Activated naive CD4-positive, alpha-beta T cell treated with anti-CD3 and anti-CD28 coated beads, Interleukin-2, amount 50 U/mL, for 16 hours (primary cell): ENCODE results near the gene ZACN.
"Not testable (repeated sequence)": the region's sequence is repeated elsewhere in the genome, so short reads cannot be mapped to it uniquely, and the experiment has no call there.

ENCODE experiments used
- DNase-seq: peaks from one replicate; pipeline ENCODE4 v3.0.0-alpha.2; 2020

The ZACN gene

GRCh38 chr17:76078860-76079534 is at the start of gene ZACN:
Gene ZACN (plus strand): TSS chr17:76079182. CDS start chr17:76079265, 83 bp downstream.
- no peak for DNase-seq

GRCh38 chr17:76032073-76032779 is 46.8 kb upstream of the ZACN start:
- DNase-seq: no peak

- DNase-seq: no peak
Measured at GRCh38 chr17:76032780-76033108, 46.2 kb upstream of the ZACN start.

- DNase-seq: no peak
Measured at GRCh38 chr17:76033139-76033538, 45.8 kb upstream of the ZACN start.

- DNase-seq: no peak
Measured at GRCh38 chr17:76034428-76035350, 44.3 kb upstream of the ZACN start.

GRCh38 chr17:76036497-76037261 is 42.3 kb upstream of the ZACN start:
- no peak for DNase-seq

GRCh38 chr17:76038050-76038449 is 40.9 kb upstream of the ZACN start:
- DNase-seq: no peak

- DNase-seq: no peak
Measured at GRCh38 chr17:76039121-76039520, 39.9 kb upstream of the ZACN start.

GRCh38 chr17:76040376-76040775 is 38.6 kb upstream of the ZACN start:
- no peak for DNase-seq

GRCh38 chr17:76042868-76043267 is 36.1 kb upstream of the ZACN start:
- not testable (repeated sequence) for DNase-seq

- not testable (repeated sequence) for DNase-seq
Measured at GRCh38 chr17:76044475-76045007, 34.4 kb upstream of the ZACN start.

GRCh38 chr17:76046064-76046463 is 32.9 kb upstream of the ZACN start:
- no peak for DNase-seq

GRCh38 chr17:76048025-76048605 is 30.9 kb upstream of the ZACN start:
- DNase-seq: no peak

- no peak for DNase-seq
Measured at GRCh38 chr17:76048711-76049110, 30.3 kb upstream of the ZACN start.

GRCh38 chr17:76049239-76049638 is 29.7 kb upstream of the ZACN start:
- no peak for DNase-seq

GRCh38 chr17:76049836-76050537 is 29.0 kb upstream of the ZACN start:
- no peak for DNase-seq

GRCh38 chr17:76050538-76051467 is 28.2 kb upstream of the ZACN start:
- DNase-seq: no peak

- no peak for DNase-seq
Measured at GRCh38 chr17:76051561-76051960, 27.4 kb upstream of the ZACN start.

GRCh38 chr17:76053246-76054111 is 25.5 kb upstream of the ZACN start:
- DNase-seq: peak; percentile 31
